Uterus (tissue), 2 donors: ENCODE results near the gene ACTR6.

Experiments used
- CTCF ChIP-seq, 4 experiments: fragments of 200-600 bp in 2 of 4; fragments of 450-650 bp in 2 of 4; sonication (generic) in 2 of 4; IDR thresholded peaks; one replicate each; pipeline ENCODE4 v1.5.1; 2016 to 2019; ENCODE audit warnings: antibody characterized with exemption in 4 of 4, mild to moderate bottlenecking in 2 of 4, moderate library complexity in 1 of 4
- POLR2A ChIP-seq, 2 donors: fragments of 450-650 bp; IDR thresholded peaks; one replicate each; pipeline ENCODE4 v1.6.1; 2016; ENCODE audit warnings: antibody characterized with exemption in 2 of 2, mild to moderate bottlenecking in 1 of 2, moderate library complexity in 1 of 2

- no peak for TF ChIP-seq POLR2A (IDR thresholded peaks at IDR 0.05)
- no peak for TF ChIP-seq CTCF (IDR thresholded peaks at IDR 0.05)
Measured at GRCh38 chr12:100213016-100213891, 12.6 kb downstream of the ACTR6 start.
